GM06990 (cell line): ENCODE measurements around the gene SLC4A9.

ENCODE experiments used
- DNase-seq: peaks from one replicate; pipeline ENCODE4 v3.0.0-alpha.2; 2011; ENCODE audit not compliant: insufficient read length; ENCODE audit errors: extremely low read depth
- H3K27me3 ChIP-seq: replicated peaks from 2 replicates; pipeline ENCODE4 v1.6.0; 2011; ENCODE audit warnings: low read length; ENCODE audit not compliant: control insufficient read depth, insufficient read depth
- H3K36me3 ChIP-seq: 2 replicates; pipeline ENCODE4 v1.5.1; 2011; ENCODE audit warnings: low read length; ENCODE audit not compliant: control insufficient read depth, insufficient read depth
- H3K4me3 ChIP-seq: replicated peaks from 2 replicates; pipeline ENCODE4 v1.5.1; 2011; ENCODE audit warnings: low read depth, mild to moderate bottlenecking, control low read depth, low read length
- CTCF ChIP-seq: IDR thresholded peaks from 2 replicates; pipeline ENCODE4 v1.5.1; 2011; ENCODE audit warnings: low read length, control low read depth, mild to moderate bottlenecking, inconsistent platforms; ENCODE audit not compliant: insufficient read depth, poor library complexity, severe bottlenecking

SLC4A9 gene

GRCh38 chr5:140317859-140318258 is 42.1 kb upstream of the SLC4A9 start:
- no peak for DNase-seq
- no peak overlapping the region for H3K4me3 ChIP-seq
- H3K36me3 ChIP-seq, result no peaks in the 10 kb centered on the region
- no peak for TF ChIP-seq CTCF
- H3K27me3 ChIP-seq, result no peaks in the 10 kb centered on the region

GRCh38 chr5:140318792-140319191 is 41.2 kb upstream of the SLC4A9 start:
- Histone ChIP-seq H3K4me3 (no peak overlapping the region), H3K36me3 (no peaks in the 10 kb centered on the region), H3K27me3 (no peaks in the 10 kb centered on the region)
- DNase-seq, result no peak
- TF ChIP-seq CTCF, result no peak

GRCh38 chr5:140319833-140320232 is 40.2 kb upstream of the SLC4A9 start:
- TF ChIP-seq CTCF, result no peak
- Histone ChIP-seq H3K36me3 (no peaks in the 10 kb centered on the region), H3K4me3 (no peak overlapping the region), H3K27me3 (no peaks in the 10 kb centered on the region)
- DNase-seq, result no peak

GRCh38 chr5:140321796-140322195 is 38.2 kb upstream of the SLC4A9 start:
- no peaks in the 10 kb centered on the region for H3K27me3 ChIP-seq
- no peak overlapping the region for H3K4me3 ChIP-seq
- TF ChIP-seq CTCF, result no peak
- no peak for DNase-seq
- no peaks in the 10 kb centered on the region for H3K36me3 ChIP-seq

GRCh38 chr5:140322751-140323731 is 37.0 kb upstream of the SLC4A9 start:
- Histone ChIP-seq H3K4me3 (no peak overlapping the region), H3K27me3 (no peaks in the 10 kb centered on the region), H3K36me3 (no peaks in the 10 kb centered on the region)
- DNase-seq, result no peak
- TF ChIP-seq CTCF, result no peak
